ENCODE data around the gene PDE1A. TPM values are rescaled to one million over a fixed set of nuclear protein-coding genes. Genes with fewer than 3 reads are reported as not detected.
A peak's percentile ranks its signal among the peaks of the same experiment; 100 is the strongest.

The PDE1A gene
- total RNA-seq, 1 donor from 2014 or later, result 1.1 TPM

- no peak for DNase-seq (ENCODE audit: low spot score)
- no peak overlapping the region for H3K27ac Mint-ChIP-seq (ENCODE audit: unreplicated experiment)
- no peaks in the 10 kb centered on the region for H3K27me3 Mint-ChIP-seq (ENCODE audit: low read depth)
- H3K4me3 Mint-ChIP-seq (ENCODE audit: unreplicated experiment), result no peak overlapping the region
- peaks cover 2% of the 10 kb centered on the region for H3K36me3 Mint-ChIP-seq (ENCODE audit: low read depth)
- H3K4me1 Mint-ChIP-seq (ENCODE audit: low read depth), result peaks cover 8% of the 10 kb centered on the region
- TF ChIP-seq, protein P1, sequence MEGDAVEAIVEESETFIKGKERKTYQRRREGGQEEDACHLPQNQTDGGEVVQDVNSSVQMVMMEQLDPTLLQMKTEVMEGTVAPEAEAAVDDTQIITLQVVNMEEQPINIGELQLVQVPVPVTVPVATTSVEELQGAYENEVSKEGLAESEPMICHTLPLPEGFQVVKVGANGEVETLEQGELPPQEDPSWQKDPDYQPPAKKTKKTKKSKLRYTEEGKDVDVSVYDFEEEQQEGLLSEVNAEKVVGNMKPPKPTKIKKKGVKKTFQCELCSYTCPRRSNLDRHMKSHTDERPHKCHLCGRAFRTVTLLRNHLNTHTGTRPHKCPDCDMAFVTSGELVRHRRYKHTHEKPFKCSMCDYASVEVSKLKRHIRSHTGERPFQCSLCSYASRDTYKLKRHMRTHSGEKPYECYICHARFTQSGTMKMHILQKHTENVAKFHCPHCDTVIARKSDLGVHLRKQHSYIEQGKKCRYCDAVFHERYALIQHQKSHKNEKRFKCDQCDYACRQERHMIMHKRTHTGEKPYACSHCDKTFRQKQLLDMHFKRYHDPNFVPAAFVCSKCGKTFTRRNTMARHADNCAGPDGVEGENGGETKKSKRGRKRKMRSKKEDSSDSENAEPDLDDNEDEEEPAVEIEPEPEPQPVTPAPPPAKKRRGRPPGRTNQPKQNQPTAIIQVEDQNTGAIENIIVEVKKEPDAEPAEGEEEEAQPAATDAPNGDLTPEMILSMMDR (IDR thresholded peaks at IDR 0.05), result no peak
- H3K9me3 Mint-ChIP-seq (ENCODE audit: low read depth), result peaks cover 15% of the 10 kb centered on the region
These were observed 179.0 kb downstream of the PDE1A start for GRCh38 chr2:182247831-182248230.

- TF ChIP-seq, protein P1 (IDR thresholded peaks at IDR 0.05), result no peak
These were observed 180.9 kb downstream of the PDE1A start for GRCh38 chr2:182245963-182246362.

DNA sequence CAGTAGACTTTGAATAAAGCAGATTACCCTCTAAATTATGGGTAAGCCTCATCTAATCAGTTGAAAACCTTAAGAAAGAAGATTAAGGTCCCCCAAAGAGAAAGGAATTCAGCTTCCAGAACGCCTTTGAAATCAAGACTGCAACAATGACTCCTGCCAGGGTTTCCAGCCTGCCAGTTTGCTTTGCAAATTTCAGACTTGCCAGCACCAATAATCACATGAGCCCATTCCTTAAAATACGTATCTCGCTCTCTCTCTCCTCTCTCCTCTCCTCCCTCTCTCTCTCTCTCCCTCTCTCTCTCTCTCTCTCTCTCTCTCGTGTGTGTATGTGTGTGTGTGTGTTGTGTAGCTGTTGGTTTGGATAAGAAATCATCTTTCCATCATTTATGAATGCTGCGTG, 184.2 kb downstream of the PDE1A start:
- no peak overlapping the region for H3K27ac Mint-ChIP-seq (ENCODE audit: unreplicated experiment)
- H3K9me3 Mint-ChIP-seq (ENCODE audit: low read depth), result no peaks in the 10 kb centered on the region
- H3K4me3 Mint-ChIP-seq (ENCODE audit: unreplicated experiment), result no peak overlapping the region
- peaks cover 3% of the 10 kb centered on the region for H3K4me1 Mint-ChIP-seq (ENCODE audit: low read depth)
- H3K36me3 Mint-ChIP-seq (ENCODE audit: low read depth), result no peaks in the 10 kb centered on the region
- no peak for DNase-seq (ENCODE audit: low spot score)
- no peaks in the 10 kb centered on the region for H3K27me3 Mint-ChIP-seq (ENCODE audit: low read depth)
- TF ChIP-seq, protein P1 (IDR thresholded peaks at IDR 0.05), result no peak

More at GRCh38 chr2:182245963-182246362, 180.9 kb downstream of the PDE1A start:
- H3K27me3 Mint-ChIP-seq (ENCODE audit: low read depth), result no peaks in the 10 kb centered on the region
- H3K27ac Mint-ChIP-seq (ENCODE audit: unreplicated experiment), result no peak overlapping the region
- peaks cover 9% of the 10 kb centered on the region for H3K4me1 Mint-ChIP-seq (ENCODE audit: low read depth)
- no peak overlapping the region for H3K4me3 Mint-ChIP-seq (ENCODE audit: unreplicated experiment)
- H3K36me3 Mint-ChIP-seq (ENCODE audit: low read depth), result peaks cover 2% of the 10 kb centered on the region
- DNase-seq (ENCODE audit: low spot score), result no peak
- peaks cover 4% of the 10 kb centered on the region for H3K9me3 Mint-ChIP-seq (ENCODE audit: low read depth)

DNA sequence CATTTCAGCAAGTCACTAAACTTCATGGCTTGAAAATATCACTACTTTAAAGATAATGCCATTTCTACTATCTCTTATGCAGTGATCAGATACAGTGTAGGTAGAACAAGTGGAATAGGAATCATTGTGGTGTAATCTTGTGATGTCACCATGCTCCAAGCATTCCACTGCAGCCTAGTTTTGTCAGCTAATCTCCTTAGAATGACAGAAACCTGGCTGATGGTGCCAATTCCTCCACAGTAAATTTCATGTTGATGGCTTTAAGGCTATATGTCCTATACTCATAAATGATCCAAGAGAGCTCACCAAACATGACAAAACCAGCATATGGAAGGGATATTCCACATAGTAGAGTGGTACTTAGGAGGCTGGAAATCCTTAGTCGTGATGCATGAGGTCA, 184.9 kb downstream of the PDE1A start:
- Mint-ChIP-seq H3K27me3 (ENCODE audit: low read depth) (no peaks in the 10 kb centered on the region), H3K4me3 (ENCODE audit: unreplicated experiment) (no peak overlapping the region), H3K27ac (ENCODE audit: unreplicated experiment) (no peak overlapping the region), H3K36me3 (ENCODE audit: low read depth) (no peaks in the 10 kb centered on the region), H3K4me1 (ENCODE audit: low read depth) (peaks cover 3% of the 10 kb centered on the region), H3K9me3 (ENCODE audit: low read depth) (no peaks in the 10 kb centered on the region)
- DNase-seq (ENCODE audit: low spot score), result no peak
- TF ChIP-seq, protein P1 (IDR thresholded peaks at IDR 0.05), result no peak

DNA sequence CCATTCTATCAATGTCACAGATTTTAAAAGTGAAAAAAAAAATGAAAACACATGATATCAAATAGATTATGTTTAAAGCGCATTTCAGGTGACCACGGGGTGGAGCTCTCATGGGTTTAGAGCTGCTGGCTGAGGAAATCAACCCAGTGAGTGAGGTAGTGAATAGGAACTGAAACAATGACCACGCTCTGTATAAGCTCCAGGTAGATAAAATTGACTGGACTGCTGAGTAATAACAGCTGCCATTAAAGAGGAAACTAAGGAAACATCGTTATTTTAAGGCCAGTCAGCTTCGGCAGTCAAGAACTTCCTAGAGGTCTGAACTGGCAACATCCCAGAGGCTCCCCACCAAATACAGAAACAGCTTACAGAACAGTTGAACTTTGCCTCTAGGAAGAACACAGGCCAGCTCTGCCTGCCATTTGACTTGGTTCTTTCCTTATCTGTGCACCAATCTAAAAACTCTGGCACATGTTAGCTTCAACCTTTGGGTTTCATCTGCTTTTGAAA, 185.9 kb downstream of the PDE1A start:
- H3K9me3 Mint-ChIP-seq (ENCODE audit: low read depth), result no peaks in the 10 kb centered on the region
- H3K4me1 Mint-ChIP-seq (ENCODE audit: low read depth), result peaks cover 3% of the 10 kb centered on the region
- no peaks in the 10 kb centered on the region for H3K27me3 Mint-ChIP-seq (ENCODE audit: low read depth)
- no peak for DNase-seq (ENCODE audit: low spot score)
- no peak overlapping the region for H3K27ac Mint-ChIP-seq (ENCODE audit: unreplicated experiment)
- TF ChIP-seq, protein P1 (IDR thresholded peaks at IDR 0.05), result peak; percentile 71
- no peak overlapping the region for H3K4me3 Mint-ChIP-seq (ENCODE audit: unreplicated experiment)
- no peaks in the 10 kb centered on the region for H3K36me3 Mint-ChIP-seq (ENCODE audit: low read depth)

All from chondrocyte (in vitro differentiated cells).